GM21367 (cell line): ENCODE data around the gene SH3D19.
"Not testable (repeated sequence)": the region's sequence is repeated elsewhere in the genome, so short reads cannot be mapped to it uniquely, and the experiment has no call there.

ENCODE experiments used
- ATAC-seq: cut with Tn5 transposase; IDR thresholded peaks from one replicate; pipeline ENCODE4 v1.9.1; 2021; ENCODE audit not compliant: unreplicated experiment

The SH3D19 gene

DNA sequence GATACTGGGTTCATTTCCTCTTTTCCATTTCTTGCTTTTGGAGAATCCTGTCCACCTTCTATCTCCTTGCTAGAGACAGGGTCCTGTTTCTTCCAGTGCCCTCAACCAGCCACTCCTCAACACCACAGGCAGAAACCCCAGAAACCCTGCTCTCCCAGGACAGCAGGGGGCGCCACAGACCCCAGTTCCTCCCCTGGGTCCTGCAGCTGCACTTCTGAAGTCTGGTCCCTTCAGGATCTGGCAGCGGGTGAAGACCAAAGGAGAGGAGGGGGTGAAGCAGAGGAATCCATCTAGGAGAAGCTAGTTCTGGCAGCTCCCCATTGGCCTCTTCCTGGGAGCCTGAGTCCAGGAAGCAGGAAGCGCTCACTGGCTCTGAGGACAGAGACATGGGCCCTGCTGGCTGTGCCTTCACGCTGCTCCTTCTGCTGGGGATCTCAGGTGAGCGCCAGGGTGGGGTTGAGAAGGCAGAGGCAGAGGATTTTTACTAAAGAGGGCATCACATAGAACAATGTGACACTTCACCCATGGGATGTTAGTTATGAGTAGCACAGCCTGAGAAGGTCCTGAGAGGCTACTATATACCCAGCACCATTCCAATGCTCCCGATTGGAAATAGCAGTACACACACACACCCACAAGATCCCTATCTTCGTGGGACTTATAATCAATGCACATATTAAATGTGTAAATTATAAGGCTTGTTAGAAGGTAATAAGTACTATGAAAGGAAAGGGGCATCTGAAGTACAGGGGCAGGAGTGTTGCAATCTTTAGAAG is 48.4 kb downstream of the SH3D19 start, which contains the start of gene PRSS48:
TSS of gene PRSS48 (plus strand) at position 375 of the 776 bp plus-strand sequence. CDS start at position 387, 12 bp downstream.
- ATAC-seq: peak; percentile 71

DNA sequence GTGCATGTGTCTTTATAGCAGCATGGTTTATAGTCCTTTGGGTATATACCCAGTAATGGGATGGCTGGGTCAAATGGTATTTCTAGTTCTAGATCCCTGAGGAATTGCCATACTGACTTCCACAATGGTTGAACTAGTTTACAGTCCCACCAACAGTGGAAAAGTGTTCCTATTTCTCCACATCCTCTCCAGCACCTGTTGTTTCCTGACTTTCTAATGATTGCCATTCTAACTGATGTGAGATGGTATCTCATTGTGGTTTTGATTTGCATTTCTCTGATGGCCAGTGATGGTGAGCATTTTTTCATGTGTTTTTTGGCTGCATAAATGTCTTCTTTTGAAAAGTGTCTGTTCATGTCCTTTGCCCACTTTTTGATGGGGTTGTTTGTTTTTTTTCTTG is 56.5 kb downstream of the SH3D19 start:
- not testable (repeated sequence) for ATAC-seq

GRCh38 chr4:151267822-151268535 is 57.4 kb downstream of the SH3D19 start:
- ATAC-seq: no peak

DNA sequence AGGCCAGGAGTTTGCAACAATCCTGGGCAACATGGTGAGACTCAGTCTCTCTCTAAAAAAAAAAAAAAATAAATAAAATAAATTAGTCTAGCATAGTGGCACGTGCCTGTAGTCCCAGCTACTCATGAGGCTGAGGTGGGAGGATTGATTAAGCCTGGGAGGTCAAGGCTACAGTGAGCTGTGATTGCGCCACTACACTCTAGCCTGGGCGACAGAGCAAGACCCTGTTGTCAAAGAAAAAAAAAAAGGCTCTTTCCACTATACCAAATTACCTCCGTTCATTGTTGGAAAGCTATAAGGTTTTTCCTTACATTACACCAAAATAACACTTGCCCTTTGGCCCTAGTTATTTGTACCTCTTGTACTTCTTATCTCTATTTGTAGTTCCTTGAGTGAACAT is 58.3 kb downstream of the SH3D19 start:
- no peak for ATAC-seq

GRCh38 chr4:151266497-151266896 is 58.9 kb downstream of the SH3D19 start:
- no peak for ATAC-seq

DNA sequence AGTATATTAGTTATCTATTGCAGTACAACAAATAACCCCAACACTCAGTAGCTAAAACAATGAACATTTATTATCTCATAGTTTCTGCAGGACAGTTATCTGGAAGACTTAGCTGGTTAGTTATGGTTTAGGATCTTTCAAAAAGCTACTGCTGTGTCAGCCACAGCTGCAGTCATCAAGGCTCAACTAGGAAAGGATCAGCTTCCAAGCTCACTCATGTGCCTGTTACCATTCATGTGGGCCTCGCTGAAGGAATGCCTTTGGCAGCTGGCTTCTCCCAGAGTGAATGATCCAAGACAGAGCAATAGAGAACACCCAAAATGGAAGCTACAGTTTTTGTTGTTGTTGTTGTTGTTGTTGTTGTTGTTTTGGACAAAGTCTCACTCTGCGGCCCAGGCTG is 62.0 kb downstream of the SH3D19 start:
- no peak for ATAC-seq

DNA sequence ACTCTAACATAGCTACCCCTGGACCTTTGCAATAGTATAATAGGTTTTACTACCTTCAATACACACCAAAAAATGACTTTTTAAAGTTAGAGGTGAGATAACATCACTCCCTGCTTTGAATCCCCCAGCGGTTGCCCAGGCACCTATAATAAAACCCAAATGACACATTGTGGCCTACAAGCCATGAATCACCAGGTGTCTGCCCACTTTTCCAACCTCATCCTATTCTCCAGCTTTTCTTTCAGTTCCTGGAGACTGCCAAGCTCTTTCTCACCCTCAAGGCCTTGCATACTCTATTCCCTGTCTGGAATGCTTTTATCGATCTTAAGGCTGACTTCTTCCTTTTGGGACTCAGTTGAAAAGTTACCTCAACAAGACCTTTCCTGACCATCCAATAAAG is 64.9 kb downstream of the SH3D19 start:
- ATAC-seq: no peak

DNA sequence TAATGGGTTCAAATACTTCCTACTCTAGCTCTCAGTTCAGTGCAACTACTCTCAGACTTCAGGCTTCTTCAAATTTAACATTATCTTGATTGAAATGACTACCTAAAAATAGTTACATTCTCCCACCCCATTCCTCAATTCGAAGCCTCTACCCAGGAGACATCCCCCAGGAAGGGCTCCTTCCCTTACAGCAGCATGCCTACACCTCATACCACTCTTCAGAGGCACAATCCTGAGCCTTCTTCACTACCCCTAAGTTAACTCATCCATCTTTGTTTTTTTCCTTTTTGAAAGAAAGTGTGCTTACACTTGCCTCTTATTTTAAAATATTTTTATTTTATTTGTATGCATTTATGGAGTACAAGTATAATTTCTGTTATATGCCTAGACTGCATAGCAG is 65.7 kb downstream of the SH3D19 start:
- ATAC-seq: no peak

DNA sequence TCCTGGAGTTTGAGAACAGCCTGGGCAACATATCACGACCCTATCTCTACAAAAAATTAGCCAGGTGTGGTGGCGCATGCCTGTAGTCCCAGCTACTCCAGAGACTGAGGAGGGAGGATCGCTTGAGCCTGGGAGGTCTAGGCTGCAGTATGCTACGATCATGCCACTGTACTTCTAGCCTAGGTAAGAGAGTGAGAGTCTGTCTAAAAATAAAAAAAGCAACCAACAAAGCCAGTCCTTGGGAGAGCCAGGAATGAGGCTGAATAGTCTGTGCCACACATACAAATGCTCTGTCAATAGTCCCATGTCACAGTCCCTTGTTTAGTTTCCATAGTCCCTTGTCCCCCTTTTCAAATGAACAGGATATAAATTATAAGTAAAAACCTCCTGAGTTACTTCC is 67.7 kb downstream of the SH3D19 start:
- no peak for ATAC-seq

DNA sequence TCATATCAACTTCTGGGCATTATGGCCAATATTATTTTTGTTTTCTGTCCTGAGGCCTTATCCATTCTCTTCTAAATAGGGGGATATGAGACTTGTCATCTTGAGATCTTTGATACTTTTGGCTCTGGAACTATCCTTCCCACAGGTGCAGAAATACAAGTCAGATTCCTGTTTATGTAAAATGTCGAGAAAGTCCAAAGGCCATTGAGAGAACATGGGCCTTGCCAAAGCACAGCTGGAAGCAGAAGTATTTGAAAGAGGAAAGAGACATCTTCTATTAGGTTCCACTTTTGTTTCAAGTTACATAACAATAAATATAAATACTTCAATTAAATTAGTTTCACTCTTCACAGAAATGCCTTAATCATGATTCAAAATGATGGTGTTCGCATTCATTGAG is 69.3 kb downstream of the SH3D19 start:
- ATAC-seq: no peak

DNA sequence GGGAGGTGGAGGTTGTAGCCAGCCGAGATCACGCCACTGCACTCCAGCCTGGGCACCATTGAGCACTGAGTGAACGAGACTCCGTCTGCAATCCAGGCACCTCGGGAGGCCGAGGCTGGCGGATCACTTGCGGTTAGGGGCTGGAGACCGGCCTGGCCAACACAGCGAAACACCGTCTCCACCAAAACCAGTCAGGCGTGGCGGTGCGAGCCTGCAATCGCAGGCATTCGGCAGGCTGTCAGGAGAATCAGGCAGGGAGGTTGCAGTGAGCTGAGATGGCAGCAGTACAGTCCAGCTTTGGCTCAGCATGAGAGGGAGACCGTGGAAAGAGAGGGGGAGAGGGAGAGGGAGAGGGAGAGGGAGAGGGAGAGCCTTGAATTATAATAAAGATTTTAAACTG is 69.7 kb downstream of the SH3D19 start:
- ATAC-seq: not testable (repeated sequence)

DNA sequence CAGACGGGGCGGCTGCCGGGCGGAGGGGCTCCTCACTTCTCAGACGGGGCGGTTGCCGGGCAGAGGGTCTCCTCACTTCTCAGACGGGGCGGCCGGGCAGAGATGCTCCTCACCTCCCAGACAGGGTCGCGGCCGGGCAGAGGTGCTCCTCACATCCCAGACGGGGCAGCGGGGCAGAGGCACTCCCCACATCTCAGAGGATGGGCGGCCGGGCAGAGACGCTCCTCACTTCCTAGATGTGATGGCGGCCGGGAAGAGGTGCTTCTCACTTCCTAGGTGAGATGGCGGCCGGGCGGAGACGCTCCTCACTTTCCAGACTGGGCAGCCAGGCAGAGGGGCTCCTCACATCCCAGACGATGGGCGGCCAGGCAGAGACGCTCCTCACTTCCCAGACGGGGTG is 70.2 kb downstream of the SH3D19 start:
- ATAC-seq: not testable (repeated sequence)

DNA sequence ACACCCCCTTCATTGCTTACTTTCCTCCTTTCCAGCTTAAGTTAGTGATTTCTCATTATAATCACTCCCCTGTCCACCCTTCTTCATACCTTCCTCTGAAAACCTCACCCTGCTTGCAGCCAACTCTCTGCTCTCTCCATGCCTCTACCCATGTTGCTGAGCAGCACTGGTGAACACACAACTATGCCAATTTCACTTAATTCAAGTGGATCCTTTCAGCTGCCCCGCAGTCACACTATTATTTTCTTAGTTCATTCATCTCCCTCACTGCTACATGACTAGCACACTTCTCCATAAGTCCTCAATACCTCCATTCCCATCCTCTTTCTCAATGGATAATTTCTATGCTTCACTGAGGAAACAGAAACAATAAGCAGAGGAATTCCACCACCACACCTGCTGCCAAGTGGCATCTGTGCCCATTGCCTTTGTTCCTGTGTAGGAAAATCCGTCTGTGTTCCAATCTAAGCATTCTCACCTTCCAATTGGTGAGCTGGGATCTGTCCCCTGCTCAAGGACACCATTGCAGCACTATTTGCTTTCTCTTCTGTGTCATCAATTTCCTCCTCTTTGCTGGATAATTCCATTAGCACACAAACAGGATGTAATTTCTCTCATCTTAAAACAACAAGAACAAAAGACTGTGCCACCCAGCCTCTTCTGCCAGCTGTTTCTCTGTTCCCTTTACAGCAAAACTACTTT is 73.7 kb downstream of the SH3D19 start:
- no peak for ATAC-seq

DNA sequence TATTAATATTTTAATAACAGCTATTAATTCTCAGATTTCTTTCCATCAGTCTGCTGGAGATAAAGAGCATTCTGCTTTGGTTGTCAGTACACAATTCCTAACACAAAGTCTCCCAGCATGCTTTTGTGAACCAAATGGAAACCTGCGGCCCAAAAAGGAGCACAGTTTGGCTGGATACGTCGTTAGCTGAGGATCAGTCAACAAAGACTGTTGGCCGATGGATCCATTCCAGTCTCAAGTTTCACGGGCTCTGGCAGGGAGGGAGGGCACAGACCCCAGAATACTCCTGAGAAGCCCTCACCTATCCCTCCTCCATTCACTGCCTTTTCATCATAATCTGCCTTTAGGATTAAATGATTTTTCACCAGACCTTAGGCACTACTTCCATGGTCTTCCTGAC is 74.7 kb downstream of the SH3D19 start:
- ATAC-seq: no peak

GRCh38 chr4:151248519-151248918 is 76.9 kb downstream of the SH3D19 start:
- ATAC-seq: no peak

DNA sequence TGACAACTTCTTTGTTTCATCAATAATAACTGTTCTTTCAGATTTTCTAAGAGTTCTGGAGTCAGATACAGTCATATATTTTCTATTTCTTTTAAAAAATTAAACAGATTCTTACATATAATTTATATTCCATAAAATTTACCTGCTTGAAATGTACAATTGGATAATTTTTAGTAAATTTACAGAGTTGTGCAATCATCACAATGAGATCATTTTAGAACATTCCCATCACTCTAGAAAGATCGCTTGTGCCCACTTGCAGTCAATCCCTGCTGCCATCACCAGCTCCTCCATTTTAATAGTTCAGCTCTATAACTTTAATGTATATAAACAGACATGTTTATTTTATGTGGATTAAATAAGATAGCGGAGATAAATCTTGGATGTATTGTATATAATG is 78.0 kb downstream of the SH3D19 start:
- no peak for ATAC-seq

DNA sequence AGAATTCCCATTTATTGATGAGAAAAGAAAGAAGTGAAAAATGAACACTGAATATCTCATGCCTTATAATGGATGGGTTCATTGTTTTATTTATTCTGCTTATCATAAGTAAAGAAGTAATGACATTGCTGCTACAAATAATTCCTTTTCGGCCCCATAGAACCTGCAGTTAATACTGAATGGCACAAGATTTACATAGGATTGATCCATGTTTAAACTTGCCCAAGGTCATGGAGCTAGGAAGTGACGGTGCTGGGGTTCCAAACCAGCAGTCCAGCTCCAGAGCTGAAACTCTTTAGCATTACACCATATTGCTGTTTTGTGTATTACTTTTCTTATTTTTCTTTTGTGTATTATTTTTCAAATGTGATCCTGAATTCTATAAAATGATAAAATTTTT is 78.7 kb downstream of the SH3D19 start:
- ATAC-seq: no peak

GRCh38 chr4:151242305-151242704 is 83.1 kb downstream of the SH3D19 start:
- no peak for ATAC-seq

DNA sequence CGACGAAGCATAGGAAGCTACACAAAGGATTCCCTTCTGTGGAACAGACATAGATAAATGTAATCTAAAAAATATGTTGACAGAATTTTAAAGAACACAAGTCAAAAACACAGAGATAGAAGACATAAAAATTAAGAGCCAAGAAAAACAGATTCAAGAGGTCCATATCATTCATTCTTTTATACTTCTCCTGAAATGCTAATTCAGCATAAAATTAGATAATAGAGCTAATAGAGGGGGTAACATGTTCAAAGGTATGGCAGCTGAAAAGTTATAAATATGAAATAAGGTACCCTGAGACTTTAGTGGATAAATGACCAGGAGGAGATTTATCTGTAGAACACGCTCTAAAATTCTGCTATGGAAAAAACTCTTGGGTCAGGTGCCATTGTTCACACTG is 85.8 kb downstream of the SH3D19 start:
- no peak for ATAC-seq

GRCh38 chr4:151238477-151238876 is 86.9 kb downstream of the SH3D19 start:
- ATAC-seq: no peak

- no peak for ATAC-seq
Measured at GRCh38 chr4:151236036-151236435, 89.4 kb downstream of the SH3D19 start.

GRCh38 chr4:151235373-151235772 is 90.0 kb downstream of the SH3D19 start:
- not testable (repeated sequence) for ATAC-seq
